ENCODE measurements around the gene PAXX.

The PAXX gene

GRCh38 chr9:136964833-136965422, 27.3 kb upstream of the PAXX start:
- DNase-seq: no peak

GRCh38 chr9:136965771-136966484, 26.3 kb upstream of the PAXX start:
- DNase-seq: peak in 53 of 56 donors; percentile 16 to 91 (median 67)

DNA sequence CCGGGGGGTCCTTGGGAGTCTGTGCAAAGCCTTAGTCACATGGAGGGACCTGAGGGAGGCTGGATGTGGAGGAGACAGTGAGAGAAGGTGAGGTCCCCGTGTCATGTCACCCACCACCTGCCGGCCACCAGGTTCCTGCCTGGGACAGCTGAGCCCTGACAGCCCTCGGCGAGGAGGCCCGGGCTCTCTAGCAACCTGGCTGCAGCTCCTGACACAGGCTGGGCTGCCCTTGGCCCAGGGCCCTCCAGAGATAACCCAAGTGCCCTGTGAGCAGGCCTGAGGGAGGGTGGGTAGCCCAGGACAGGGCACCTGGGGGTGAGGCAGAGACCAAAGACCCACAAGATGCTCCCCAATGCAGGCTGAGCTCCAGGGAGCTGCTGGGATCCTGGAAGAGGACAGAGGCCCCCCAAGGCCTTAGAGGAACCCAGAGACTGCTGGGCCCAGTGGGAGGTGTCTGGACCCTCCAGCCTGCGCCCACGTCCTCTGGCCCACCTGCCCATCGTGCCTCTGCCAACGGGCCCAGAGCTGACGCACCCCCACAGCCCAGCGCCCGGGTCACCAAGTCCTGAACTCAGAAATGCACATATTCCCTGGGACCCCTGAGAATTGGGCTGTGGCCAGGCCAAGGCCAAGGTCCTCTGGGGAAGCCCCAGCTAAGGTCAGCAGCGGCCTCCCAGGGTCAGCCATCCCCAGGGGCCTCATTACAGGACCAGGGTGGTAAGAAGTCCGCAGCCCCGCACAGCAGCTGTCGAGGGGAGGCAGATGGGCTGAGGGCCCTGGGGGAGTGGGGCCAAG, 23.7 kb upstream of the PAXX start:
- DNase-seq: no peak

DNA sequence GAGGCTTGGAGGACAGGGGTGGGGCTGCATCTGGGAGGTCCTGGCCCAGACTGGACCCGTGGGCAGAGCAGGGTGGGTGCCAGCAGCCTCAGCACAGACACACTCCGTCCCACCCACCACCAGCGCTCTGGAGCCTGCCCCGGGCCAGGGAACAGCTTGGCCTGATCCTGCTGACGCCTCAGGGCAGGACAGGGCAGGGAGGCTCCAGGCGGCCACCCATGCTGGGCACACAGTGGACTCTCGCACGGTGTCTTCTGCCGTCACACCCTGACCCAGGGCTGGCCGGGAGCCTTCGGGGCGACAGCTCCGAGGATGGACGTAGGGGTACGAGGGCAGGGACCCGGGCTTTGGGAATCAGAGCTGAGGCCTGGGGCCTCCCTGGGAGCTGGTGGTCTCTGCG, 23.1 kb upstream of the PAXX start:
- no peak for DNase-seq

DNA sequence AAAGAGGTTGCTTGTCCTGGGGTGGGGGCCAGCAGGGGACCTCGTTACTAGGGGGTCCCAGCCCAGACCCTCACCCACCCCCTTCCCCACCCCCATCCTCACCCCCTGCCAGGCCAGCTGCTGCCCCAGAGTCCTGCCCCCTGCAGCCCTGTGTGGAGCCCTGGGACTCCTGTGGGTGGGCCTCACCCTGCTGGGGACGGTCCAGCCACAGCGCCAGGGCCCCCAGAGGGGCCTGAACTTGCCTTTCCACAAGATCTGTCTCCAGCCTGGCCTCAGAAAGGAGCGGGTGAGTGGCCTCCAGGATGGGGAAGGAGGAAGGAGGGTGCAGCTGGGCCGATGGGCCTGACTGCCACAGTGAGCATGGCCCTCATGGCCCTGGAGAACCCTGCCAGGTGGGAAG, 22.4 kb upstream of the PAXX start:
- no peak for DNase-seq

DNA sequence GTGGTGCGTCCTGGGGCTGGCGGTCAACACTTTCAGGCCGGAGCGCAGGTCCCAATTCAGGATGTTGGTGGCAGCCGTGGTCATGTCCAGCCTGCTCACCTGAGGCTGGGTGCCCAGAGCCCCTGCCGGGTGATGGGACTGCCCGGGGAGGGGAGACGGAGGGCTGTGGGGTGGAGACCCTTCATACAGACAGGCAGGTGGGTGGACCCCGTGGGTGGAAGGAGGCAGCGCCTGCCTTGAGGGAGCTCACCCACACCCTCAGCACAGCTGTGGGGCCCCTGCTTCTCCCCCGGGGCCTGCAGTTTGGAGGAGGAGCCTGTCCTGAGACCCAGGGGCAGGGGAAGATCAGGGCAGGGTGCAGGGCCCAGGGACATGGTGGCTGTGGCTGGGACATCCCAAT, 21.9 kb upstream of the PAXX start:
- DNase-seq: no peak

DNA sequence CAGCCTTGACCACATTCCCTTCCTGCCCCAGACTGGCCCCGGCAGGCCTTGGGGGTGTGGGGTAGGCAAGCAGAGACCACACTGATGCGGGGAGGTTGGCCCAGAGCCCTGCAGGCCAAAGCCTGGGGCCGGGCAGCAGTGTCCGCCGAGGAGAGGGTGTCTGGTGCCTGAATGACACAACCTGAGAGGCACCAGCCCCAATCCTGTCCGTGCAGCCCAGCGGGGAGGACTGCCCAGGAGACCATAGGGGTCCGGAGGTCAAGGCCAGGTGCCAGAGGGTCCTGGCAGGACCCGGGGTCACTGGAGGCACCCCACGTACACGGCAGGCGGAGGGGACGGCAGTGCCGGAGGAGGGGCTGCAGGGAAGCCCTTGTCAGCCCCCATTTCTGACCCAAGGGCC, 20.5 kb upstream of the PAXX start:
- no peak for DNase-seq

DNA sequence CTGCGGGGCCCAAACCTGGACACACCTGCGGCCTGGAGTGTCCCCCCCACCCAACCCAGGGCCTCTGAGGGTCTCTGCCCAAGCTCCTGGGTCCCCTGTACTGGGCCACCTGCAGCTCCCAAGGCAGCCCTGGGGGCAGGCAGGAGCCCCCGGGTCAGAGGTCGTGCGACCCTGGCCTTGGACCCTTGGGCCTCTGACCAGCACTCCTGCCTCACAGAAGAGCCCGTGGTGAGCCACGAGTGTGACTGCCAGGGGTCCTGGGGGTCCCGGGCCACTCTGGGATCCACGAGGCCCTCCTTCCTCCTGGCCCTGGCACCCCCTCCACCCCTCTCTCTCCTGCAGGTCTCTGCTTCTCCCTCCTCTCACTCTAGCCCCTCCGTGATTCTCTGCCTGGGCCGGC, 19.9 kb upstream of the PAXX start:
- DNase-seq: no peak

- DNase-seq: no peak
These were observed 19.5 kb upstream of the PAXX start for GRCh38 chr9:136972743-136973142.

DNA sequence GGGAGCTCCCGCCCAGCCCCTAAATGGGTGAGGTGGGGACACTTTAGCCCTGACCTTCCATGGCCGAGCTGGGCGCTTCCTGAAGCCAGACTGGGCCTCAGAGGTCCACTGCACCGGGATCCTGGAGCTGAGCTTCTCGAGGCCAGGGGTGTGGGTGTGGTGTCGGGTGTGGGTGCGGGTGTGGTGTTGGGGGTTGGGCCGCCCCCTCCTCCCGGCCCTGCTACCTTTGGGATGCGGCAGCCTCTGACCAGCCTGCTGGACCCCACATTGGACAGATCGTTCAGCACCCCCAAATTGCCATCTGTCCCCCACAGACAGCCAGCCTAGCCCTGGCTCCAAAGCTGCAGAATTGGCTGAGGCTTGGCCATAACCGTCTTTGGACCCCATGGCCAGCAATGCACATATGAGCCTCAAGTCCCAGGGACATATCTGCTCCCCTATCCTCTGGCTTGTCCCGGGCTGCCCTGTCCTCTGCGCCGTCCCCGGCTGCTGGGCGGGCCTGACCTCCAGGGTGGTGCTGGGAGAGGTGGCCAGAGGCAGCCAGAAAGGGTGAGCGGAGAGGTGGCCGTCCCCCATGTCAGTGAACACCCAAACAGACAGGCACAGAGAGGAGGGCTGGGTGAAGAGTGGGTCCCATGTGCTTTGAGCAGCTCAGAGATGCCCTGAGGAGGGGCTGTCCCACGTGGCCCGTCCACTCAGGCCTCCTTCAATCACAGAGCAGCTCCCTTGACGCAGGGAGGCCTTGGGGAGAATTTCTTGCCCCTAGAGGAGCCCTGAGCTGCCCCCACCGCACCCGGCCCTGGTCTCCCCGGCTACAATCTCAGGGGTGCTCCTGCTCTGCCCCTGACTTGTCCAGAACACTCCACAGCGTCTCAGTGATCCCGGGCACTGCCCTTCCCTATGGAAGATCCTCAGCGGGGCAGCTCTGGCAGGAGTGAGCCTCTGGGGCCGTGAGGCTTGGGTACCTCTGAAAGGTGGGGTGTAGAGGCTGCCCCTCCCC, 18.3 kb upstream of the PAXX start:
- no peak for DNase-seq

DNA sequence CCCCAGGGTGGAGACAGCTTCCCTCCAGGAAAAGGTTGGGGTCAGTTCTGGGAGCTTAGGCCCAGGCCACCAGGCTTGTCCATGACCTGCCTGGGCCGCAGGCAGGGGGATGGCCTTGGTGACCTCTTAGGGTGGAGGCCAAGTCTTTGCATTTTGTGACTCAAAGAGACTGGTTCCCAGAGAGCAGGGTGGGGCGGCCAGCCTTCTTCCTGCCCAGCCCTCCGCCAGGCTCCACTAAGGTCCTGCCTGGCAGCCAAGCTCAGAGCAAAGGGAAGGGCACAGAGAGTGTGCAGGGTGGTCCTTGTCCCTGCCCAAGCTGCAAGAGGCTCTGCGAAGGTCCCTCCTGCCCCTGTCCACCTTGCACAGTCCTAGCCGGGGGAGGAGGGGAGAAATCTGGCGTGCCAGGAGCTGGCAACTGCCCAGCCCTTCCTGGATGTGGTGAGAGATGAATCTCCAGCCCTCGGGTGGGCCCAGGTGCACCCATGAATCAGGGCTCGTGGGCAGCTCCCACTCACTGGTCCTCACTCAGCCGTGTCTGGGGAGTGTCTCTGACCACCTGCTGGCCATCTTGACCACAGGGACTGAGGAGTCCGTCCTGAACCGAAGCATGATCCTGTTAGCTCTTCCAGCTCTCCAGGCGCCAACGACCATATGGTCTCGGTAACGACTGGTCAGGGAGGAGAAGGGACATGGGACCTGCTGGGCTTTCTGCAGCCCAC, 17.2 kb upstream of the PAXX start:
- DNase-seq: no peak

DNA sequence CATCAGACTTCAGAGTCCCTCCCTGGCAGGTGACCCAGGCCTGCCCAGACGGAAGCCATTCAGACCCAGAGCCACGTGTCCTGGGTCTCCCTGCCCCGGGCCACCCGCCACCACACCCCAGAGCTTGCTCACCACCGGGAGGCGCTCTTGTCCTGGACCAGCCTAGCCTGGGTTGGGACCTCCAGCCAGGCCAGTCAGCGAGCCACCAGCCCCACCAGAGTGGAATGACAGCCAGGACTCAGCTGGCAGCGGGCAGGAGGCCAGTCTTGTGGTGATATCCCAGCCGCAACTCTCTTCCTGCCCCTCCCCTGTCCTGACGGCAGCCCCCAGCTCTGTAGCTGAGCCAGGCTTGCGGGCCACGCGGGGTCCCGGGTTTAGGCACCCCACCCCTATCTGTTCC, 16.6 kb upstream of the PAXX start:
- peak in 53 of 56 donors; percentile 19 to 90 (median 75) for DNase-seq

- DNase-seq: peak; percentile 49 to 98 (median 94)
These were observed 15.0 kb upstream of the PAXX start, which contains the start of gene PTGDS for GRCh38 chr9:136977223-136977622. Gene PTGDS (plus strand): TSS chr9:136977504. CDS start chr9:136977579, 75 bp downstream.

GRCh38 chr9:136977649-136978072, 14.6 kb upstream of the PAXX start:
- peak in 5 of 56 donors; percentile 43 to 80 (median 67) for DNase-seq

DNA sequence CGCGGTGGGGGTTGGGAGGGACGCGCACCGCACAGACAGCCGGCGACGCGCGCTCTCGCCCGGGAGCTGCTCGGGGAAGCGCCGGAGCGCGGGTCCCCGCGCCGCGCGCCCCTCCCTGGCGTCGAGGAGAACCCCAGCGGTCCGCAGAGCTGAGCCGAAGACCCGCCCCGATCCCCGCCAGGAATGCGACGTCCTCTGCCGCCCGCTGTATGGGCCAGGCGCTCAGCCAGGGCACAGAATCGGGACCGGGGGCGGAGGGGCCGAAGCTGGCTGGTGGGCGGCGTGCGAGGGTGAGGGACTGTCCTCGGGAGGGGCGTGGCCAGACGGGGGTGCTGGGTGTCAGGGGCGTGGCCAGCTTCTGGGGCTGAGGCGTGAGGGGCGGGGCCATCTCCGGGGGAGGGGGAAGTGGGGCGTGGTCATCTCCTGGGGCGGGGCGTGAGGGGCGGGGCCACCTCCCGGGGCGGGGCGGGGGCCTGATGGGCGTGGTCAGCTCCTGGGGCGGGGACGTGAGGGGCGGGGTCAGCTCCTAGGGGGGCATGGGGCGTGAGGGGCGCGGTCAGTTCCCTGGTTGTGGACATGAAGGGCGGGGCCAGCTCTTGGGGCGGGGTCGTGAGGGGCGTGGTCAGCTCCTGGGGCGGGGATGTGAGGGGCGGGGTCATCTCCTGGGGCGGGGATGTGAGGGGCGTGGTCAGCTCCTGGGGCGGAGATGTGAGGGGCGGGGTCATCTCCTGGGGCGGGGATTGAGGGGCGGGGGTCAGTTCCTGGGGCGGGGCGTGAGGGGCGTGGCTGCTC, 14.0 kb upstream of the PAXX start:
- DNase-seq: peak in 54 of 56 donors; percentile 34 to 100 (median 90)

GRCh38 chr9:136978865-136979544, 13.2 kb upstream of the PAXX start:
- DNase-seq: peak in 6 of 56 donors; percentile 47 to 70 (median 56)

DNA sequence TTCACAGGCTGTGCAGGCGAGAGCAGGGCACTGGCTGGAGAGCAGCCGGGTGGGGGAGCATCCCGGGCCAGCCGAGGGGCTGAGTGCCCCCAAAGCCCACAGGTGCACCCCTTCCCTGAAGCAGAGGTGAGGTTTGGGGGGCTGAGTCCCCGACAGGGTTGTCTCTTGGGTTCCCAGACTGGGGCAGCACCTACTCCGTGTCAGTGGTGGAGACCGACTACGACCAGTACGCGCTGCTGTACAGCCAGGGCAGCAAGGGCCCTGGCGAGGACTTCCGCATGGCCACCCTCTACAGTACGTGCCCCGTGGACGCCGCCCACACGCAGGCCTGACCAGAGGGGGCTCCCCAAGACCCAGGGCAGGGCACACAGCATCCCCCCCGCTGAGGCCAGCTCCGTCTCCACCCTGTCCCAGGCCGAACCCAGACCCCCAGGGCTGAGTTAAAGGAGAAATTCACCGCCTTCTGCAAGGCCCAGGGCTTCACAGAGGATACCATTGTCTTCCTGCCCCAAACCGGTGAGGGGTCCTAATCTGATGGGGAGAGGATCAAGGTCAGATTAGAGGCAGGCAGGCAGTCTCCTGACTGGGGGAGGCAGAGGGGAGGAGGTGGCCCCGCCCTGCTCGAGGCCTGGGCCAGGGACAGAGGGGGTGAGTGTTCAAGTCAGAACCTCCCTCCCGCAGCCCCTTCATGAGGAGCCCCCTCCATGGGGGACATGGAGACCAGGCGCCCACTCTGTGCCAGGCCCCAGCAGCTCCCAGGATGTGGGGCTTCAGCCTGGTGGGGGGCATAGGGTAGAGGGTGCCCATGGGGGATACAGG, 12.2 kb upstream of the PAXX start:
- DNase-seq: peak in 6 of 56 donors; percentile 28 to 62 (median 50)
